ENCODE measurements around the gene PRKX.

GRCh38 chrX:3636803-3637202 lies 76.6 kb downstream of the PRKX start:
- TF ChIP-seq CTCF (IDR thresholded peaks at IDR 0.05; ENCODE audit: low read depth, low read length, poor library complexity, severe bottlenecking) (no peak), EZH2phosphoT487 (IDR thresholded peaks at IDR 0.05; ENCODE audit: borderline replicate concordance, low read length) (no peak)

Data from DOHH2 (cell line).